HEK293 (cell line): ENCODE measurements around the gene STUB1.

ENCODE experiments used
- IKZF3 ChIP-seq: fragments of 450-650 bp; IDR thresholded peaks from 2 replicates; pipeline ENCODE4 v1.5.0; 2018; ENCODE audit warnings: missing biosample characterization, mild to moderate bottlenecking, missing genetic modification characterization, moderate library complexity
- KLF10 ChIP-seq: fragments of 450-650 bp; IDR thresholded peaks from 2 replicates; pipeline ENCODE4 v1.5.1; 2018; ENCODE audit warnings: missing biosample characterization, mild to moderate bottlenecking, missing genetic modification characterization
- KLF16 ChIP-seq: fragments of 450-650 bp; formaldehyde crosslinking; IDR thresholded peaks from 2 replicates; pipeline ENCODE4 v1.5.1; 2017; ENCODE audit warnings: missing biosample characterization, missing genetic modification characterization
- OSR2 ChIP-seq: fragments of 450-650 bp; formaldehyde crosslinking; IDR thresholded peaks from 2 replicates; pipeline ENCODE4 v1.5.1; 2016; ENCODE audit warnings: missing biosample characterization, missing genetic modification characterization
- OVOL3 ChIP-seq: fragments of 450-650 bp; formaldehyde crosslinking; IDR thresholded peaks from 2 replicates; pipeline ENCODE4 v1.5.1; 2016; ENCODE audit warnings: missing biosample characterization, missing genetic modification characterization
- REPIN1 ChIP-seq: fragments of 450-650 bp; formaldehyde crosslinking; IDR thresholded peaks from 2 replicates; pipeline ENCODE4 v1.5.1; 2017; ENCODE audit warnings: missing biosample characterization, missing genetic modification characterization, low read depth
- SCRT1 ChIP-seq: fragments of 450-650 bp; formaldehyde crosslinking; IDR thresholded peaks from 2 replicates; pipeline ENCODE4 v1.5.1; 2016; ENCODE audit warnings: missing biosample characterization, missing genetic modification characterization, borderline replicate concordance
- YY2 ChIP-seq: fragments of 450-650 bp; formaldehyde crosslinking; IDR thresholded peaks from 2 replicates; pipeline ENCODE4 v1.5.1; 2016; ENCODE audit warnings: missing biosample characterization, missing genetic modification characterization
- ZBTB20 ChIP-seq: fragments of 450-650 bp; formaldehyde crosslinking; IDR thresholded peaks from 2 replicates; pipeline ENCODE4 v1.5.1; 2016; ENCODE audit warnings: missing biosample characterization, missing genetic modification characterization
- ZFP69B ChIP-seq: fragments of 450-650 bp; formaldehyde crosslinking; IDR thresholded peaks from 2 replicates; pipeline ENCODE4 v1.5.1; 2016; ENCODE audit warnings: missing biosample characterization, missing genetic modification characterization
- ZIC2 ChIP-seq: fragments of 450-650 bp; formaldehyde crosslinking; IDR thresholded peaks from 2 replicates; pipeline ENCODE4 v1.5.1; 2016; ENCODE audit warnings: missing biosample characterization, missing genetic modification characterization
- ZNF146 ChIP-seq: fragments of 450-650 bp; formaldehyde crosslinking; IDR thresholded peaks from 2 replicates; pipeline ENCODE4 v1.5.1; 2016; ENCODE audit warnings: missing biosample characterization, missing genetic modification characterization
- ZNF2 ChIP-seq: fragments of 450-650 bp; formaldehyde crosslinking; IDR thresholded peaks from 2 replicates; pipeline ENCODE4 v1.5.1; 2016; ENCODE audit warnings: missing biosample characterization, missing genetic modification characterization
- ZNF239 ChIP-seq: fragments of 450-650 bp; formaldehyde crosslinking; IDR thresholded peaks from 2 replicates; pipeline ENCODE4 v1.5.1; 2016; ENCODE audit warnings: missing biosample characterization, missing genetic modification characterization
- ZNF248 ChIP-seq: fragments of 450-650 bp; formaldehyde crosslinking; IDR thresholded peaks from 2 replicates; pipeline ENCODE4 v1.5.1; 2017; ENCODE audit warnings: missing biosample characterization, missing genetic modification characterization
- ZNF549 ChIP-seq: fragments of 450-650 bp; IDR thresholded peaks from 2 replicates; pipeline ENCODE4 v1.5.1; 2018; ENCODE audit warnings: missing biosample characterization, missing genetic modification characterization, mild to moderate bottlenecking, inconsistent platforms, moderate library complexity
- ZNF555 ChIP-seq: fragments of 450-650 bp; formaldehyde crosslinking; conservative IDR thresholded peaks from 2 replicates; pipeline ENCODE4 v1.5.1; 2017; ENCODE audit warnings: missing biosample characterization, mild to moderate bottlenecking, missing genetic modification characterization, inconsistent platforms
- ZNF560 ChIP-seq: fragments of 450-650 bp; formaldehyde crosslinking; IDR thresholded peaks from 2 replicates; pipeline ENCODE4 v1.5.1; 2017; ENCODE audit warnings: missing biosample characterization, missing genetic modification characterization, borderline replicate concordance
- ZNF600 ChIP-seq: fragments of 450-650 bp; formaldehyde crosslinking; IDR thresholded peaks from 2 replicates; pipeline ENCODE4 v1.5.1; 2016; ENCODE audit warnings: missing biosample characterization, missing genetic modification characterization
- ZNF621 ChIP-seq: fragments of 450-650 bp; formaldehyde crosslinking; IDR thresholded peaks from 2 replicates; pipeline ENCODE4 v1.5.1; 2017; ENCODE audit warnings: missing biosample characterization, missing genetic modification characterization
- ZNF629 ChIP-seq: fragments of 450-650 bp; formaldehyde crosslinking; IDR thresholded peaks from 2 replicates; pipeline ENCODE4 v1.5.1; 2017; ENCODE audit warnings: missing biosample characterization, missing genetic modification characterization
- ZNF701 ChIP-seq: fragments of 450-650 bp; formaldehyde crosslinking; IDR thresholded peaks from 2 replicates; pipeline ENCODE4 v1.5.1; 2016; ENCODE audit warnings: missing biosample characterization, missing genetic modification characterization
- ZNF768 ChIP-seq: fragments of 450-650 bp; formaldehyde crosslinking; IDR thresholded peaks from 2 replicates; pipeline ENCODE4 v1.5.1; 2018; ENCODE audit warnings: missing biosample characterization, mild to moderate bottlenecking, missing genetic modification characterization
- ZNF830 ChIP-seq: fragments of 450-650 bp; IDR thresholded peaks from 2 replicates; pipeline ENCODE4 v1.5.0; 2018; ENCODE audit warnings: missing biosample characterization, missing genetic modification characterization, low read depth, mild to moderate bottlenecking, moderate library complexity
- ZSCAN16 ChIP-seq: fragments of 450-650 bp; formaldehyde crosslinking; IDR thresholded peaks from 2 replicates; pipeline ENCODE4 v1.5.1; 2016; ENCODE audit warnings: missing biosample characterization, missing genetic modification characterization
- TF ChIP-seq, protein P1 (sequence below): fragments of 450-650 bp; formaldehyde crosslinking; IDR thresholded peaks from 2 replicates; pipeline ENCODE4 v1.5.1; 2016; ENCODE audit warnings: missing biosample characterization, missing genetic modification characterization, borderline replicate concordance
- TF ChIP-seq, protein P2 (sequence below): fragments of 450-650 bp; formaldehyde crosslinking; IDR thresholded peaks from 2 replicates; pipeline ENCODE4 v1.5.1; 2017; ENCODE audit warnings: missing biosample characterization, missing genetic modification characterization
- TF ChIP-seq, protein P3 (sequence below): fragments of 450-650 bp; formaldehyde crosslinking; IDR thresholded peaks from 2 replicates; pipeline ENCODE4 v1.5.1; 2016; ENCODE audit warnings: missing biosample characterization, missing genetic modification characterization
- TF ChIP-seq, protein P4 (sequence below): fragments of 450-650 bp; formaldehyde crosslinking; IDR thresholded peaks from 2 replicates; pipeline ENCODE4 v1.5.1; 2016; ENCODE audit warnings: missing biosample characterization, missing genetic modification characterization
- TF ChIP-seq, protein P5 (sequence below): fragments of 450-650 bp; formaldehyde crosslinking; conservative IDR thresholded peaks from 2 replicates; pipeline ENCODE4 v1.5.1; 2016; ENCODE audit warnings: low read depth, missing biosample characterization, missing genetic modification characterization

Gene STUB1

DNA sequence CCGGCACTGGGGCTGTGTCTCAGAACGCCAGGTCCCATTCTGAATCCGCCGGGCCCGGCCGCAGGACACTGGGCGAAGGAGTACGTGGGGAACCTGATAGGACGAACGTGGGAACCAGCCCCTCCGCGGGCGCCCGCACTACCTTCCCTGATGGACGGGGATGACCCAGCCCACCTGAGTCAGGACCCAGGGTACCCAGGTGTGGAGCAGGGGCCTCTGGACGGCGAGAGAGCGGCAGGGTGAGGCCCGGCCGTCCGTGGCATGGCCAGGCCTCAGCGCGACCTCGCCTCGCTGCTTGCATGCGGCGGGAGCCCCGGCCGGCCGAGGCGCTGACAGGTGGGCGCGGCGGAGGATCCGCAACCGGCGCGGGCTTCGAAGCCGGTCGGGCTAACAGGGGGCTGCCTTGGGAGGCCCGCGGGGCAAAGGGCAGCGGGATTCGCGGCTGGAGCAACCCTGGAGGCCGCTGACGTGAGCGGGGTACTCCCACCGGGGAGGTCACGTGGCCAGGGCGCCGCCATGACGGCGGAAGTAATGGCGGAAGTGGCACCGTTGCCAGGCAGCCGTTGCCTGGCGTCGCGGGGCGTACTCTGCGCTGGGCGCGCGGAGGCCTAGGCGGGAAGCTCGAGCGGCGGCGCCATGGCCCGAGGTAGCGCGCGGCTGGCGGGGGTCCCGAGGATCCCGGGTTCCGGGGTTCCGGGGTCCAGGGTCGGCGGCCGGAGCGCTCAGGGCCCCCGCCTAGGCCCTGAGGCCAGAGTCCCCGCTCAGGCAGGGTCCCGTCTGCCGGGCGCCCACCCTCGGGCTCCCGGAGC lies 31.2 kb upstream of the STUB1 start, which contains the start of gene WDR90 (continued):
- TF ChIP-seq, protein P1, sequence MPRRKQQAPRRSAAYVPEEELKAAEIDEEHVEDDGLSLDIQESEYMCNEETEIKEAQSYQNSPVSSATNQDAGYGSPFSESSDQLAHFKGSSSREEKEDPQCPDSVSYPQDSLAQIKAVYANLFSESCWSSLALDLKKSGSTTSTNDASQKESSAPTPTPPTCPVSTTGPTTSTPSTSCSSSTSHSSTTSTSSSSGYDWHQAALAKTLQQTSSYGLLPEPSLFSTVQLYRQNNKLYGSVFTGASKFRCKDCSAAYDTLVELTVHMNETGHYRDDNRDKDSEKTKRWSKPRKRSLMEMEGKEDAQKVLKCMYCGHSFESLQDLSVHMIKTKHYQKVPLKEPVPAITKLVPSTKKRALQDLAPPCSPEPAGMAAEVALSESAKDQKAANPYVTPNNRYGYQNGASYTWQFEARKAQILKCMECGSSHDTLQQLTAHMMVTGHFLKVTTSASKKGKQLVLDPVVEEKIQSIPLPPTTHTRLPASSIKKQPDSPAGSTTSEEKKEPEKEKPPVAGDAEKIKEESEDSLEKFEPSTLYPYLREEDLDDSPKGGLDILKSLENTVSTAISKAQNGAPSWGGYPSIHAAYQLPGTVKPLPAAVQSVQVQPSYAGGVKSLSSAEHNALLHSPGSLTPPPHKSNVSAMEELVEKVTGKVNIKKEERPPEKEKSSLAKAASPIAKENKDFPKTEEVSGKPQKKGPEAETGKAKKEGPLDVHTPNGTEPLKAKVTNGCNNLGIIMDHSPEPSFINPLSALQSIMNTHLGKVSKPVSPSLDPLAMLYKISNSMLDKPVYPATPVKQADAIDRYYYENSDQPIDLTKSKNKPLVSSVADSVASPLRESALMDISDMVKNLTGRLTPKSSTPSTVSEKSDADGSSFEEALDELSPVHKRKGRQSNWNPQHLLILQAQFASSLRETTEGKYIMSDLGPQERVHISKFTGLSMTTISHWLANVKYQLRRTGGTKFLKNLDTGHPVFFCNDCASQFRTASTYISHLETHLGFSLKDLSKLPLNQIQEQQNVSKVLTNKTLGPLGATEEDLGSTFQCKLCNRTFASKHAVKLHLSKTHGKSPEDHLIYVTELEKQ, result peak; percentile 10; the same call in 1 of the 2 replicates
- TF ChIP-seq ZNF549 (tag by site-specific recombination) (no peak), ZFP69B (0 out of 2 replicates have a peak, but pooled peaks have one; percentile 40), ZNF248 (tag by site-specific recombination) (no peak), KLF16 (tag by site-specific recombination) (peak; percentile 76; the same call in 1 of the 2 replicates), ZNF239 (no peak), OVOL3 (tag by site-specific recombination) (0 out of 2 replicates have a peak, but pooled peaks have one; percentile 22), ZSCAN16 (no peak), IKZF3 (peak; percentile 95), ZIC2 (tag by site-specific recombination) (peak; percentile 87), SCRT1 (tag by site-specific recombination) (no peak), ZNF701 (no peak), ZNF146 (tag by site-specific recombination) (no peak), ZNF830 (no peak), YY2 (tag by site-specific recombination) (peak; percentile 97), REPIN1 (tag by site-specific recombination) (0 out of 2 replicates have a peak, but pooled peaks have one; percentile 62), ZNF555 (tag by site-specific recombination) (no peak), ZNF600 (peak; percentile 67), ZNF560 (tag by site-specific recombination) (no peak), OSR2 (peak; percentile 22; the same call in 1 of the 2 replicates), ZNF2 (tag by site-specific recombination) (no peak), ZNF621 (tag by site-specific recombination) (no peak), ZNF768 (tag by site-specific recombination) (no peak), ZNF629 (tag by site-specific recombination) (peak; percentile 79), ZBTB20 (tag by site-specific recombination) (peak; percentile 73; the same call in 1 of the 2 replicates), KLF10 (tag by site-specific recombination) (peak; percentile 68)
- TF ChIP-seq, protein P2, sequence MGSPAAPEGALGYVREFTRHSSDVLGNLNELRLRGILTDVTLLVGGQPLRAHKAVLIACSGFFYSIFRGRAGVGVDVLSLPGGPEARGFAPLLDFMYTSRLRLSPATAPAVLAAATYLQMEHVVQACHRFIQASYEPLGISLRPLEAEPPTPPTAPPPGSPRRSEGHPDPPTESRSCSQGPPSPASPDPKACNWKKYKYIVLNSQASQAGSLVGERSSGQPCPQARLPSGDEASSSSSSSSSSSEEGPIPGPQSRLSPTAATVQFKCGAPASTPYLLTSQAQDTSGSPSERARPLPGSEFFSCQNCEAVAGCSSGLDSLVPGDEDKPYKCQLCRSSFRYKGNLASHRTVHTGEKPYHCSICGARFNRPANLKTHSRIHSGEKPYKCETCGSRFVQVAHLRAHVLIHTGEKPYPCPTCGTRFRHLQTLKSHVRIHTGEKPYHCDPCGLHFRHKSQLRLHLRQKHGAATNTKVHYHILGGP (tag by site-specific recombination), result no peak
- TF ChIP-seq, protein P3, sequence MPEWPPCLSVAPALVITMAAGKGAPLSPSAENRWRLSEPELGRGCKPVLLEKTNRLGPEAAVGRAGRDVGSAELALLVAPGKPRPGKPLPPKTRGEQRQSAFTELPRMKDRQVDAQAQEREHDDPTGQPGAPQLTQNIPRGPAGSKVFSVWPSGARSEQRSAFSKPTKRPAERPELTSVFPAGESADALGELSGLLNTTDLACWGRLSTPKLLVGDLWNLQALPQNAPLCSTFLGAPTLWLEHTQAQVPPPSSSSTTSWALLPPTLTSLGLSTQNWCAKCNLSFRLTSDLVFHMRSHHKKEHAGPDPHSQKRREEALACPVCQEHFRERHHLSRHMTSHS (tag by site-specific recombination), result no peak
- TF ChIP-seq, protein P4, sequence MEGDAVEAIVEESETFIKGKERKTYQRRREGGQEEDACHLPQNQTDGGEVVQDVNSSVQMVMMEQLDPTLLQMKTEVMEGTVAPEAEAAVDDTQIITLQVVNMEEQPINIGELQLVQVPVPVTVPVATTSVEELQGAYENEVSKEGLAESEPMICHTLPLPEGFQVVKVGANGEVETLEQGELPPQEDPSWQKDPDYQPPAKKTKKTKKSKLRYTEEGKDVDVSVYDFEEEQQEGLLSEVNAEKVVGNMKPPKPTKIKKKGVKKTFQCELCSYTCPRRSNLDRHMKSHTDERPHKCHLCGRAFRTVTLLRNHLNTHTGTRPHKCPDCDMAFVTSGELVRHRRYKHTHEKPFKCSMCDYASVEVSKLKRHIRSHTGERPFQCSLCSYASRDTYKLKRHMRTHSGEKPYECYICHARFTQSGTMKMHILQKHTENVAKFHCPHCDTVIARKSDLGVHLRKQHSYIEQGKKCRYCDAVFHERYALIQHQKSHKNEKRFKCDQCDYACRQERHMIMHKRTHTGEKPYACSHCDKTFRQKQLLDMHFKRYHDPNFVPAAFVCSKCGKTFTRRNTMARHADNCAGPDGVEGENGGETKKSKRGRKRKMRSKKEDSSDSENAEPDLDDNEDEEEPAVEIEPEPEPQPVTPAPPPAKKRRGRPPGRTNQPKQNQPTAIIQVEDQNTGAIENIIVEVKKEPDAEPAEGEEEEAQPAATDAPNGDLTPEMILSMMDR (tag by site-specific recombination), result no peak
- TF ChIP-seq, protein P5, sequence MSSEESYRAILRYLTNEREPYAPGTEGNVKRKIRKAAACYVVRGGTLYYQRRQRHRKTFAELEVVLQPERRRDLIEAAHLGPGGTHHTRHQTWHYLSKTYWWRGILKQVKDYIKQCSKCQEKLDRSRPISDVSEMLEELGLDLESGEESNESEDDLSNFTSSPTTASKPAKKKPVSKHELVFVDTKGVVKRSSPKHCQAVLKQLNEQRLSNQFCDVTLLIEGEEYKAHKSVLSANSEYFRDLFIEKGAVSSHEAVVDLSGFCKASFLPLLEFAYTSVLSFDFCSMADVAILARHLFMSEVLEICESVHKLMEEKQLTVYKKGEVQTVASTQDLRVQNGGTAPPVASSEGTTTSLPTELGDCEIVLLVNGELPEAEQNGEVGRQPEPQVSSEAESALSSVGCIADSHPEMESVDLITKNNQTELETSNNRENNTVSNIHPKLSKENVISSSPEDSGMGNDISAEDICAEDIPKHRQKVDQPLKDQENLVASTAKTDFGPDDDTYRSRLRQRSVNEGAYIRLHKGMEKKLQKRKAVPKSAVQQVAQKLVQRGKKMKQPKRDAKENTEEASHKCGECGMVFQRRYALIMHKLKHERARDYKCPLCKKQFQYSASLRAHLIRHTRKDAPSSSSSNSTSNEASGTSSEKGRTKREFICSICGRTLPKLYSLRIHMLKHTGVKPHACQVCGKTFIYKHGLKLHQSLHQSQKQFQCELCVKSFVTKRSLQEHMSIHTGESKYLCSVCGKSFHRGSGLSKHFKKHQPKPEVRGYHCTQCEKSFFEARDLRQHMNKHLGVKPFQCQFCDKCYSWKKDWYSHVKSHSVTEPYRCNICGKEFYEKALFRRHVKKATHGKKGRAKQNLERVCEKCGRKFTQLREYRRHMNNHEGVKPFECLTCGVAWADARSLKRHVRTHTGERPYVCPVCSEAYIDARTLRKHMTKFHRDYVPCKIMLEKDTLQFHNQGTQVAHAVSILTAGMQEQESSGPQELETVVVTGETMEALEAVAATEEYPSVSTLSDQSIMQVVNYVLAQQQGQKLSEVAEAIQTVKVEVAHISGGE (tag by site-specific recombination), result peak; percentile 66
